Mesenchymal stem cell (in vitro differentiated cells and primary cell): ENCODE data around the gene CFAP100.

Source experiments
- DNase-seq: peaks from one replicate; pipeline ENCODE4 v3.0.0-alpha.2; 2013
- H2AFZ ChIP-seq: one replicate; pipeline ENCODE4 v1.6.1; 2013; ENCODE audit warnings: low read depth, mild to moderate bottlenecking, control low read depth, inconsistent platforms, low read length, moderate library complexity
- H2AK5ac ChIP-seq: 2 replicates; pipeline ENCODE4 v1.6.1; 2013; ENCODE audit warnings: low read length, moderate library complexity, mild to moderate bottlenecking, inconsistent platforms; ENCODE audit not compliant: severe bottlenecking
- H2BK120ac ChIP-seq: one replicate; pipeline ENCODE4 v1.6.1; 2013; ENCODE audit warnings: low read depth, mild to moderate bottlenecking, inconsistent platforms, low read length, moderate library complexity
- H2BK12ac ChIP-seq, 2 experiments: one replicate each; pipeline ENCODE4 v1.6.1; 2013; ENCODE audit warnings: inconsistent platforms in 2 of 2, low read length in 2 of 2, mild to moderate bottlenecking in 2 of 2, moderate library complexity in 2 of 2, control low read depth in 1 of 2
- H2BK15ac ChIP-seq: one replicate; pipeline ENCODE4 v1.6.1; 2013; ENCODE audit warnings: mild to moderate bottlenecking, low read depth, inconsistent platforms; ENCODE audit not compliant: poor library complexity, severe bottlenecking
- H2BK5ac ChIP-seq: 2 replicates; pipeline ENCODE4 v1.6.1; 2013; ENCODE audit warnings: low read depth, mild to moderate bottlenecking, low read length, control low read depth, inconsistent platforms; ENCODE audit not compliant: poor library complexity, severe bottlenecking
- H3K14ac ChIP-seq, 2 experiments: one replicate each; pipeline ENCODE4 v1.6.1; 2013; ENCODE audit warnings: inconsistent platforms in 2 of 2, low read length in 2 of 2, control low read depth in 1 of 2, mild to moderate bottlenecking in 1 of 2, moderate library complexity in 1 of 2
- H3K18ac ChIP-seq, 2 experiments: one replicate each; pipeline ENCODE4 v1.6.1; 2013; ENCODE audit warnings: inconsistent platforms in 2 of 2, low read length in 2 of 2, control low read depth in 1 of 2, low read depth in 1 of 2, mild to moderate bottlenecking in 1 of 2
- H3K23ac ChIP-seq, 2 experiments: one replicate each; pipeline ENCODE4 v1.6.1; 2013; ENCODE audit warnings: inconsistent platforms in 2 of 2, low read length in 2 of 2, mild to moderate bottlenecking in 2 of 2, moderate library complexity in 2 of 2, control low read depth in 1 of 2
- H3K27ac ChIP-seq: 2 replicates; pipeline ENCODE4 v1.5.1; 2013; ENCODE audit warnings: mild to moderate bottlenecking, moderate library complexity, low read length, control low read depth, inconsistent platforms; ENCODE audit not compliant: poor library complexity, severe bottlenecking
- H3K27me3 ChIP-seq, 2 experiments: 2 replicates each; pipeline versions ENCODE4 v1.6.1 to v1.7.0; 2013; ENCODE audit warnings: low read length in 2 of 2, mild to moderate bottlenecking in 2 of 2, moderate library complexity in 2 of 2, control low read depth in 1 of 2, inconsistent platforms in 1 of 2; ENCODE audit not compliant: control insufficient read depth in 1 of 2, insufficient read depth in 1 of 2
- H3K36me3 ChIP-seq, 2 experiments: 2 replicates each; pipeline versions ENCODE4 v1.6.1 to v1.7.0; 2013; ENCODE audit warnings: low read length in 2 of 2, control low read depth in 1 of 2, inconsistent platforms in 1 of 2, low read depth in 1 of 2, mild to moderate bottlenecking in 1 of 2; ENCODE audit not compliant: insufficient read depth in 2 of 2, control insufficient read depth in 1 of 2
- H3K4ac ChIP-seq, 2 experiments: one replicate each; pipeline ENCODE4 v1.6.1; 2013; ENCODE audit warnings: inconsistent platforms in 2 of 2, low read length in 2 of 2, mild to moderate bottlenecking in 2 of 2, moderate library complexity in 2 of 2, control low read depth in 1 of 2, low read depth in 1 of 2
- H3K4me1 ChIP-seq: 2 replicates; pipeline ENCODE4 v1.6.1; 2013; ENCODE audit warnings: low read depth, low read length, control low read depth; ENCODE audit not compliant: control insufficient read depth, insufficient read depth
- H3K4me2 ChIP-seq: 2 replicates; pipeline ENCODE4 v1.6.1; 2013; ENCODE audit warnings: low read length, mild to moderate bottlenecking, inconsistent platforms; ENCODE audit not compliant: poor library complexity, severe bottlenecking
- H3K4me3 ChIP-seq, 2 experiments: 2 replicates each; pipeline versions ENCODE4 v1.5.1 to v1.7.0; 2013; ENCODE audit warnings: low read length in 2 of 2, mild to moderate bottlenecking in 2 of 2, control low read depth in 1 of 2, low read depth in 1 of 2; ENCODE audit not compliant: insufficient read depth in 1 of 2
- H3K79me1 ChIP-seq: replicated peaks from 2 replicates; pipeline ENCODE4 v1.6.1; 2013; ENCODE audit warnings: mild to moderate bottlenecking, control low read depth, low read length, inconsistent platforms; ENCODE audit not compliant: poor library complexity, severe bottlenecking
- H3K9ac ChIP-seq: 2 replicates; pipeline ENCODE4 v1.7.0; 2013; ENCODE audit warnings: mild to moderate bottlenecking, low read length, moderate library complexity
- H3K9me3 ChIP-seq: 2 replicates; pipeline ENCODE4 v1.7.0; 2013; ENCODE audit warnings: mild to moderate bottlenecking, low read length; ENCODE audit not compliant: control insufficient read depth
- H4K8ac ChIP-seq: one replicate; pipeline ENCODE4 v1.6.1; 2013; ENCODE audit warnings: inconsistent platforms, mild to moderate bottlenecking, low read length, moderate library complexity
- H4K91ac ChIP-seq: one replicate; pipeline ENCODE4 v1.6.1; 2013; ENCODE audit warnings: mild to moderate bottlenecking, low read length, inconsistent platforms
- WGBS: methylation state at CpG from one replicate; pipeline ENCODE4 v1.1.7; 2013; ENCODE audit warnings: mixed read lengths; 5-methylcytosine and 5-hydroxymethylcytosine counted together

Gene CFAP100

DNA sequence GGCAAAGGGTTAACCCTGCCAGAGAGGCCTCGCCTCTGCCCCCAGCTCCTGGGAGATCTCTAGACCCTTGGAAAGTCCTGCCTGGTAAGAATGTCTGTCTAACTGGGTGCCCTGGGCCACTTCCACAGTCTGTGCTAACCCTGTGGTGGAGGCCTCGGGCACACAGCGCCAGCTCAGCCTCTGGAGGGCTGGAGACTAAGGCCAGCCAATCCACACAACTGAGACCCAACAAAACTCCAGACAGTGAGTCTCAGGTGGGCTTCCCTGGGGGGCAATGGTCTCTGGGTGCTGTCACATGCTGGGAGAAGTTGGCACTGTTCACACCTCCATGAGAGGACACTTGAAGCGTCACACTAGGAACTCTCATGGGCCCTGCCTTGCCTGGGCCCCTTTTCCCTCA, 61.5 kb downstream of the CFAP100 start:
- WGBS = 99% methylated on average over 4 of the region's 4 CpGs
- no peaks in the 10 kb centered on the region for H3K27me3 ChIP-seq
- no peak overlapping the region for H3K9ac ChIP-seq

DNA sequence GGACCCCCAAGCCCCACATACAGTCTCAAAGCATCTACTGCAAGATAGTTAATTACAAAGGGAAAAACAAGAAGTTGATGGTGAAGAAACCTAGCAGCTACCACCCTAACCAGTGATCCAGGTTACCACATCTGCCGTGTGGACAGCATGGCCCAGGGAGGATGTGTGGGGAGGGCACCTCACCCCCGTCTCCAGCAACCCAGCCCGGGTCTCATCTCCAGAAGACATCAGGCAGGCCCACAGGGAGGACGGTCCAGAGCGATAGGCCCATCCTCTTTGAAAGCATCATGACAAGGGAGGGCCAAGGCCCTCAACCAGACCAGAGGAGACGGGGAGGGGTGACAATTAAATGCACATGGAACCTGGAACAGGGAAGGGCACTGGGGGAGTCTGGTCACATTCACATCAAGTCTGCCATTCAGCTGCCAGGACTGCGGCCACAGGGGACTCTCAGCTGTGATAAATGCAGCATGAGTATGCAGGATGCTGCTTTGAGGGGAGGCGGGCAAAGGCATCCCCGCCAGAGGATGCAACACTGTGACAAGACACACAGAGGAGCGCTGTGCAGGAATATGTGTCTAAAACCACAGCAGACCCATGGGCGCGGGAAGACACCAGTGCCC, 62.2 kb downstream of the CFAP100 start:
- H2BK5ac ChIP-seq = no peak overlapping the region

More for the DNA sequence above, 61.5 kb downstream of the CFAP100 start:
- Histone ChIP-seq H3K27ac (no peak overlapping the region), H2BK15ac (no peak overlapping the region), H3K4me3 (no peak overlapping the region), H2BK120ac (no peak overlapping the region), H3K79me1 (peaks cover 45% of the 10 kb centered on the region), H4K8ac (no peak overlapping the region), H3K23ac (no peak overlapping the region), H3K36me3 (peaks cover 49 to 89% of the 10 kb centered on the region in 2 experiments), H2BK5ac (no peak overlapping the region), H3K4me2 (no peak overlapping the region), H4K91ac (no peak overlapping the region), H2AK5ac (no peak overlapping the region), H3K18ac (no peak overlapping the region), H3K4me1 (no peaks in the 10 kb centered on the region), H3K9me3 (no peaks in the 10 kb centered on the region), H2BK12ac (no peak overlapping the region), H2AFZ (no peak overlapping the region), H3K14ac (no peak overlapping the region), H3K4ac (no peak overlapping the region)
- DNase-seq = no peak

DNA sequence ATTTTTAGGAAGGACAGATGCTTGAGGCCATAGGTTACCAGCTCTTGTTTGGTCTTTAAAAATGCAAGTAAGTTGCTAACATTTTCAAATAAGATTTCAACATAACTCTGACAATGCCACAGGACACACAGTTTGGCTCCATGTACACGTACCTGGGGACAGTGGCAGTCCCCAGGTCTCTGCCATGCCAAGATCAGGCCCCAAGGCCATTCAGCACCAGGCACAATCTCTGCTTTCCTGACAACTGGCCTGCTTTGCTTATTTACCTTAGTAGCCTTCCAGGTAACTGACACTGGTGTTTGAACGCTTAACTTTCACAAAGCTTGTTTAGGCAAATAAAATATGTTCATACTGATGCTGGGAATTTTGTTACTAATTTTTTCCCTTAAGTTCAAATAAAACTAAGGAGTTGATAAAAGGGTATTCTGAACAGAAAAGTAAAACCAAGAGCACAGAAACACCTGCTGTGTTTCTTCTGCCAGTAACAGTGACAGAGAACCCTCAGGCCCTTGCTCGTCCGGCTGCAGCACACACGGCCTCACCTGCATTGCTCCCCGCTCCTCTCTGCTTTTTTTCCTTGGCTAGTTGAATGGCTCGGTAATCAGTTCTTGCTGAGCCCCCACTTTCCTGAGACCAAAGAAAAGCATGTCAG, 64.5 kb downstream of the CFAP100 start:
- Histone ChIP-seq H3K23ac (peak overlapping the region in 1 of 2 experiments; percentile 13), H2AK5ac (no peak overlapping the region), H2BK12ac (no peak overlapping the region), H3K4me2 (no peak overlapping the region), H3K18ac (no peak overlapping the region), H3K4me3 (no peak overlapping the region), H3K79me1 (peaks cover 51% of the 10 kb centered on the region), H3K14ac (no peak overlapping the region), H2BK120ac (no peak overlapping the region), H3K4ac (no peak overlapping the region), H2BK5ac (no peak overlapping the region), H4K91ac (no peak overlapping the region), H3K27me3 (no peaks in the 10 kb centered on the region), H4K8ac (no peak overlapping the region), H2AFZ (no peak overlapping the region), H2BK15ac (no peak overlapping the region), H3K27ac (no peak overlapping the region), H3K36me3 (peaks cover 55 to 90% of the 10 kb centered on the region in 2 experiments), H3K4me1 (no peaks in the 10 kb centered on the region), H3K9ac (no peak overlapping the region), H3K9me3 (no peaks in the 10 kb centered on the region)
- DNase-seq = no peak
- 97% methylated on average over 6 of the region's 7 CpGs for WGBS

More for the DNA sequence above, 62.2 kb downstream of the CFAP100 start:
- Histone ChIP-seq H3K27ac (no peak overlapping the region), H3K4me2 (no peak overlapping the region), H3K14ac (no peak overlapping the region), H3K79me1 (peaks cover 46% of the 10 kb centered on the region), H3K36me3 (peaks cover 50 to 89% of the 10 kb centered on the region in 2 experiments), H2BK12ac (no peak overlapping the region), H3K9me3 (no peaks in the 10 kb centered on the region), H3K4ac (no peak overlapping the region), H3K4me3 (no peak overlapping the region), H2BK120ac (no peak overlapping the region), H4K91ac (no peak overlapping the region), H3K18ac (no peak overlapping the region), H3K9ac (no peak overlapping the region), H3K23ac (no peak overlapping the region), H3K4me1 (no peaks in the 10 kb centered on the region), H2BK15ac (no peak overlapping the region), H4K8ac (no peak overlapping the region), H3K27me3 (no peaks in the 10 kb centered on the region), H2AK5ac (no peak overlapping the region), H2AFZ (no peak overlapping the region)
- WGBS = 96% methylated on average over 12 of the region's 12 CpGs
- DNase-seq = no peak

DNA sequence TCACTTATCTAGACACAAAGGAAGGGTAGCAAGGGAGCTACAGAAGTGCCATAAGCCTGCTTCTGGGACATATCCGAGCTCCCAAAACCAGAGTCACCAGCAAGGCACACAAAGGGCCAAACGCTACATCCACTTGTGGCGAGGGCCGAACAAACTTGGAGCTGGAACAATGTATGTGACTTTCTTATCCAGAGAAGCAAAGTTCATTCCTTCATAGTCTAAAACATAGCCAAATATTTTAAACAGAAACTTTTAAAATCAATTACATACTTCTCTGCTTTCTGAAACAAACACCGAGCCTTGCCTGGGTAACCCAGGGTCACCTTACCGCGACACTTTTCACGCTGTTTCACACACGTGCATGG, 65.0 kb downstream of the CFAP100 start:
- H3K27ac ChIP-seq = no peak overlapping the region
- no peak overlapping the region for H3K23ac ChIP-seq
- H3K18ac ChIP-seq = no peak overlapping the region
- H2AFZ ChIP-seq = no peak overlapping the region
- H3K27me3 ChIP-seq = no peaks in the 10 kb centered on the region
- no peak overlapping the region for H4K8ac ChIP-seq
- H3K36me3 ChIP-seq = peaks cover 60 to 90% of the 10 kb centered on the region in 2 experiments
- no peak overlapping the region for H2BK15ac ChIP-seq
- no peak overlapping the region for H3K4ac ChIP-seq
- no peaks in the 10 kb centered on the region for H3K9me3 ChIP-seq
- no peak overlapping the region for H3K4me3 ChIP-seq
- H3K4me2 ChIP-seq = no peak overlapping the region
- H3K14ac ChIP-seq = no peak overlapping the region
- H2BK5ac ChIP-seq = no peak overlapping the region
- H4K91ac ChIP-seq = no peak overlapping the region
- no peak overlapping the region for H3K9ac ChIP-seq
- WGBS = 96% methylated on average over 9 of the region's 9 CpGs
- H2AK5ac ChIP-seq = no peak overlapping the region
- peaks cover 54% of the 10 kb centered on the region for H3K79me1 ChIP-seq
- H2BK12ac ChIP-seq = no peak overlapping the region
- no peak for DNase-seq
- no peaks in the 10 kb centered on the region for H3K4me1 ChIP-seq
- no peak overlapping the region for H2BK120ac ChIP-seq
